GM12878 (cell line): ENCODE measurements around the gene AGRN. TPM values are rescaled to one million over a fixed set of nuclear protein-coding genes. Genes with fewer than 3 reads are reported as not detected.
A peak's percentile ranks its signal among the peaks of the same experiment; 100 is the strongest.

Source experiments
- ATAC-seq: fragments of 200-7000 bp; cut with Tn5 transposase; 3 replicates; pipeline ENCODE4 v1.9.1; 2020; ENCODE audit warnings: mild to moderate bottlenecking, moderate library complexity
- BruUV-seq: library from RNA; stranded (reverse); fragments of 400-500 nt; replicated peaks from 2 replicates; lab custom pipeline; 2021; lab: Mats Ljungman, UMichigan
- CTCF ChIA-PET: fragments of 300-600 bp; sonication (Branson Sonifier 250); formaldehyde crosslinking; extraction: SDS; loops from one replicate; lab custom pipeline; 2021; ENCODE audit warnings: inconsistent platforms; lab: Yijun Ruan, JAX
- POLR2A ChIA-PET: fragments of 350-600 bp; formaldehyde crosslinking; extraction: SDS; loops from one replicate; lab custom pipeline; 2021; ENCODE audit warnings: inconsistent platforms; lab: Charles Lee
- RAD21 ChIA-PET: fragments of 300-600 bp; sonication (Branson Sonifier 250); formaldehyde crosslinking; loops from one replicate; lab custom pipeline; 2023; ENCODE audit warnings: antibody characterized with exemption; ENCODE audit not compliant: unreplicated experiment; lab: Charles Lee
- SMC1A ChIA-PET: fragments of 300-600 bp; sonication (Branson Sonifier 250); formaldehyde crosslinking; loops from one replicate; lab custom pipeline; 2023; ENCODE audit not compliant: unreplicated experiment, uncharacterized antibody; lab: Charles Lee
- DNase-seq: peaks from one replicate; pipeline ENCODE4 v3.0.0-alpha.2; 2011; ENCODE audit warnings: low read depth, low spot score
- FAIRE-seq: peaks from 3 replicates; lab custom pipeline; 2011; peaks lifted over from hg19 to GRCh38; lab: Jason Lieb, UNC
- H2AFZ ChIP-seq: 2 replicates; pipeline ENCODE4 v1.6.0; 2011; ENCODE audit warnings: low read depth, low read length, control low read depth; ENCODE audit not compliant: control insufficient read depth
- H3K27ac ChIP-seq: 2 replicates; pipeline ENCODE4 v1.5.1; 2011; ENCODE audit warnings: control low read depth; ENCODE audit not compliant: control insufficient read depth, insufficient read depth
- H3K27me3 ChIP-seq, 2 experiments: replicated peaks in 1 of 2; 2 replicates each; pipeline versions ENCODE4 v1.6.0 to v1.6.1; 2011; ENCODE audit warnings: low read length in 1 of 2; ENCODE audit not compliant: control insufficient read depth in 2 of 2, insufficient read depth in 2 of 2
- H3K36me3 ChIP-seq, 2 experiments: 2 replicates each; pipeline ENCODE4 v1.5.1; 2011; ENCODE audit warnings: low read length in 1 of 2; ENCODE audit not compliant: control insufficient read depth in 2 of 2, insufficient read depth in 2 of 2
- H3K4me1 ChIP-seq: 2 replicates; pipeline ENCODE4 v1.6.1; 2011; ENCODE audit warnings: mild to moderate bottlenecking, low read length, moderate library complexity, mixed read lengths; ENCODE audit not compliant: control insufficient read depth, insufficient read depth
- H3K4me2 ChIP-seq: 2 replicates; pipeline ENCODE4 v1.6.0; 2011; ENCODE audit warnings: control low read depth; ENCODE audit not compliant: control insufficient read depth, insufficient read depth
- H3K4me3 ChIP-seq: fragments of 200-600 bp; sonication (generic); 2 replicates; pipeline ENCODE4 v1.5.1; 2016
- H3K79me2 ChIP-seq: 2 replicates; pipeline ENCODE4 v1.6.0; 2011; ENCODE audit warnings: low read length; ENCODE audit not compliant: control insufficient read depth, insufficient read depth
- H3K9ac ChIP-seq: 2 replicates; pipeline ENCODE4 v1.8.0; 2011; ENCODE audit warnings: low read length, control low read depth, mixed read lengths; ENCODE audit not compliant: control insufficient read depth, insufficient read depth
- H3K9me3 ChIP-seq: replicated peaks from 3 replicates; pipeline ENCODE4 v1.5.1; 2011; ENCODE audit warnings: mild to moderate bottlenecking, low read length; ENCODE audit not compliant: control insufficient read depth, insufficient read depth
- H4K20me1 ChIP-seq: 2 replicates; pipeline ENCODE4 v1.6.0; 2011; ENCODE audit not compliant: control insufficient read depth, insufficient read depth
- BACH1 ChIP-seq: fragments of 450-650 bp; IDR thresholded peaks from 2 replicates; pipeline ENCODE4 v1.6.1; 2017; ENCODE audit warnings: mild to moderate bottlenecking, borderline replicate concordance
- BHLHE40 ChIP-seq, 2 experiments: fragments of 450-650 bp in 1 of 2; IDR thresholded peaks; 2 replicates each; pipeline ENCODE4 v1.6.1; 2011 to 2017; ENCODE audit warnings: low read depth in 2 of 2, borderline replicate concordance in 1 of 2, improper control_type of control experiment in 1 of 2, low read length in 1 of 2, mild to moderate bottlenecking in 1 of 2
- EED ChIP-seq: sonication (generic); IDR thresholded peaks from 2 replicates; pipeline ENCODE4 v1.6.1; 2016; ENCODE audit warnings: antibody characterized with exemption, low read depth
- EGR1 ChIP-seq, 2 experiments: IDR thresholded peaks; 1 replicate in 1 of 2; 2 replicates in 1 of 2; pipeline ENCODE4 v1.6.1; 2011 to 2012; ENCODE audit warnings: low read depth in 2 of 2, low read length in 2 of 2, borderline replicate concordance in 1 of 2, mild to moderate bottlenecking in 1 of 2, moderate library complexity in 1 of 2
- IRF4 ChIP-seq: IDR thresholded peaks from 2 replicates; pipeline ENCODE4 v1.6.1; 2011; ENCODE audit warnings: low read depth, low read length
- LARP7 ChIP-seq: fragments of 450-650 bp; IDR thresholded peaks from 2 replicates; pipeline ENCODE4 v1.6.1; 2017; ENCODE audit warnings: mild to moderate bottlenecking
- PBX3 ChIP-seq: IDR thresholded peaks from 2 replicates; pipeline ENCODE4 v1.6.1; 2011; ENCODE audit warnings: mild to moderate bottlenecking, low read depth, low read length, moderate library complexity; ENCODE audit not compliant: insufficient replicate concordance
- SPI1 ChIP-seq: IDR thresholded peaks from 2 replicates; pipeline ENCODE4 v1.6.1; 2011; ENCODE audit warnings: low read depth, mild to moderate bottlenecking, low read length, moderate library complexity, borderline replicate concordance; ENCODE audit not compliant: insufficient read depth
- SREBF2 ChIP-seq: IDR thresholded peaks from 2 replicates; pipeline ENCODE4 v1.6.1; 2012; ENCODE audit warnings: mild to moderate bottlenecking, low read length
- TBL1XR1 ChIP-seq: IDR thresholded peaks from 2 replicates; pipeline ENCODE4 v1.6.1; 2012; ENCODE audit warnings: low read depth, low read length, improper control_type of control experiment
- WGBS: methylation state at CpG from one replicate; pipeline ENCODE4 v1.1.6; 2016; ENCODE audit warnings: low lambda C conversion rate; ENCODE audit not compliant: insufficient replicate concordance, insufficient coverage; ENCODE audit errors: missing lambda C conversion rate; 5-methylcytosine and 5-hydroxymethylcytosine counted together
- in situ Hi-C: fragments of 300-500 bp; cut with MboI; formaldehyde crosslinking; loops from 9 replicates; pipeline ENCODE4 v1.14.3; 2018; ENCODE audit warnings: mixed read lengths
- intact Hi-C: fragments of 100-400 bp; cut with micrococcal nuclease; formaldehyde crosslinking; loops from one replicate; pipeline ENCODE4 v1.14.2; 2022; ENCODE audit not compliant: unreplicated experiment
- polyA plus RNA-seq, 11 experiments: library from polyadenylated mRNA; depleted of rRNA in 4 of 11; unstranded in 6 of 11; stranded (reverse) in 5 of 11; fragments of >200 nt; fragmentation: Nextera tagmentation in 4 of 11; fragmentation: Illumina TruSeq in 1 of 11; extraction: Ambion mirVana in 4 of 11; extraction: Trizol in 1 of 11; gene quantifications; 1 replicate in 1 of 11; 2 replicates in 10 of 11; pipeline versions ENCODE4 v1.2.1 to v1.2.3, GENCODE V29; 2011 to 2016; ENCODE audit warnings: inconsistent platforms in 2 of 11, missing spikeins in 2 of 11, low read depth in 1 of 11
- total RNA-seq, 4 experiments: library from RNA; depleted of rRNA in 3 of 4; stranded (reverse); fragments of >200 nt in 3 of 4; fragmentation: Illumina TruSeq in 1 of 4; extraction: Trizol in 1 of 4; gene quantifications; 2 replicates each; pipeline versions ENCODE4 v1.2.1 to v1.2.3, GENCODE V29; 2013 to 2021
- TF ChIP-seq, protein P1 (sequence below): fragments of 450-650 bp; IDR thresholded peaks from 2 replicates; pipeline ENCODE4 v1.6.1; 2016; ENCODE audit warnings: mild to moderate bottlenecking

The AGRN gene
- total and polyA plus RNA-seq, 10 of the 15 experiments (the other 5 are each of a cell fraction or from before 2014, with no cell fraction given): 0.02 to 41.8 (median 4.1) TPM

GRCh38 chr1:1067860-1068516 is 48.1 kb downstream of the AGRN start:
- ChIA-PET CTCF (interaction anchor here (0.9 kb wide), 1 partner anchor 35 kb away, joined by 3 read pairs; no protein-coding TSS in a partner anchor), POLR2A (no interaction called here), SMC1A (no interaction called here), RAD21 (no interaction called here)
- DNase-seq: no peak
- H4K20me1 ChIP-seq: no peaks in the 10 kb centered on the region
- no peak for FAIRE-seq
- peak overlapping the region; percentile 37; the same call in 1 of the 2 replicates for H3K4me3 ChIP-seq
- H2AFZ ChIP-seq: peak overlapping the region; percentile 33; the same call in 1 of the 2 replicates
- BruUV-seq: no TSS peak
- WGBS: 76% methylated on average over 30 of the region's 32 CpGs
- H3K4me1 ChIP-seq: peaks cover 24% of the 10 kb centered on the region
- no peak overlapping the region for H3K27ac ChIP-seq
- peak overlapping the region; percentile 69 for H3K4me2 ChIP-seq
- intact Hi-C loops (loop anchor here (10.0 kb wide), 1 partner anchor 163 kb away; no protein-coding TSS in a partner anchor), in situ Hi-C loops (no loop called here)
- H3K27me3 ChIP-seq: no peaks in the 10 kb centered on the region
- no peaks in the 10 kb centered on the region for H3K79me2 ChIP-seq
- TF ChIP-seq SREBF2 (no peak), IRF4 (no peak)
- TF ChIP-seq, protein P1, sequence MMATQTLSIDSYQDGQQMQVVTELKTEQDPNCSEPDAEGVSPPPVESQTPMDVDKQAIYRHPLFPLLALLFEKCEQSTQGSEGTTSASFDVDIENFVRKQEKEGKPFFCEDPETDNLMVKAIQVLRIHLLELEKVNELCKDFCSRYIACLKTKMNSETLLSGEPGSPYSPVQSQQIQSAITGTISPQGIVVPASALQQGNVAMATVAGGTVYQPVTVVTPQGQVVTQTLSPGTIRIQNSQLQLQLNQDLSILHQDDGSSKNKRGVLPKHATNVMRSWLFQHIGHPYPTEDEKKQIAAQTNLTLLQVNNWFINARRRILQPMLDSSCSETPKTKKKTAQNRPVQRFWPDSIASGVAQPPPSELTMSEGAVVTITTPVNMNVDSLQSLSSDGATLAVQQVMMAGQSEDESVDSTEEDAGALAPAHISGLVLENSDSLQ: no peak
- no peak overlapping the region for H3K9ac ChIP-seq
- no peaks in the 10 kb centered on the region for H3K36me3 ChIP-seq
- H3K9me3 ChIP-seq: no peaks in the 10 kb centered on the region
- ATAC-seq: no peak

DNA sequence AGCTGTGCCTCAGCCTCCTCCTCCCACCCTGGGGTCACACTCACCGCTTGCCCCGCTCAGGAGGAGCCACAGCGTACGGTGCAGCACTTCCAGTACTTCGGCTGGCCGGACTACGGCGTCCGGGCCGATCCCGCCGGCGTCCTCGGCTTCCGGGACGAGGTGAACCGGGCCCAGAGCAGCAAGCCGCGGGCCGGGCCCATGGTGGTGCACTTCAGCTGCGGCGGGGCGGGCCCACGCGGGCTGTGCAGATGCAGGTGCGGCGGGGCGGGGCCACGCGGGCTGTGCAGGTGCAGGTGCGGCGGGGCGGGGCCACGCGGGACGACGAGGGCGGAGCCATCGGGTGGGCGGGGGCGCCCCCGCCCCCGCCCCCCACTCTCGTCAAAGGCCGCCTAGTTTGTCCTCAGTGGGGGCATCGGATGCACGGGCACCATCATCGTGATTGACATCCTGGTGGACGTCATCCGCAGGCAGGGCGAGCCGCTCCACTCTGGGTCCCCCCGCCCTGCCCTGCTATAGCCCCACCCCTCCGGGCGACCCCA is 48.7 kb downstream of the AGRN start:
- Histone ChIP-seq H3K36me3 (no peaks in the 10 kb centered on the region), H3K4me1 (peaks cover 18% of the 10 kb centered on the region), H3K9me3 (no peaks in the 10 kb centered on the region), H2AFZ (peak overlapping the region; percentile 33; the same call in 1 of the 2 replicates), H3K27ac (no peak overlapping the region), H3K4me2 (peak overlapping the region; percentile 69), H3K4me3 (peak overlapping the region; percentile 37; the same call in 1 of the 2 replicates), H3K27me3 (no peaks in the 10 kb centered on the region), H3K9ac (no peak overlapping the region), H4K20me1 (no peaks in the 10 kb centered on the region), H3K79me2 (no peaks in the 10 kb centered on the region)
- ChIA-PET CTCF (interaction anchor here (0.9 kb wide), 1 partner anchor 35 kb away, joined by 3 read pairs; no protein-coding TSS in a partner anchor), RAD21 (no interaction called here), POLR2A (no interaction called here), SMC1A (no interaction called here)
- peak; percentile 3 for ATAC-seq
- intact Hi-C loops: loop anchor here (10.0 kb wide), 1 partner anchor 164 kb away; no protein-coding TSS in a partner anchor
- no peak for DNase-seq
- in situ Hi-C loops: no loop called here
- no TSS peak for BruUV-seq
- WGBS: 1% methylated on average over 30 of the region's 55 CpGs
- FAIRE-seq: no peak
- peak; percentile 82 for TF ChIP-seq PBX3
- 0 out of 2 replicates have a peak, but pooled peaks have one; percentile 27 for TF ChIP-seq BACH1
- TF ChIP-seq SPI1: no peak
- TF ChIP-seq EGR1 (IDR thresholded peaks at IDR 0.05; ENCODE audit: borderline replicate concordance in 1 of 2, low read depth in 2 of 2, low read length in 2 of 2): peak in 1 of 2 experiments; percentile 45; a peak in 1 of 3 replicates
- TF ChIP-seq LARP7: peak; percentile 59
- TF ChIP-seq EED: no peak
- no peak for TF ChIP-seq TBL1XR1
- TF ChIP-seq, protein P1: peak; percentile 73
- peak in 1 of 2 experiments; percentile 54; a peak in 2 of 4 replicates for TF ChIP-seq BHLHE40 (IDR thresholded peaks at IDR 0.05; ENCODE audit: borderline replicate concordance in 1 of 2, low read depth in 2 of 2, low read length in 1 of 2)
